ENCODE data around the gene ARSJ. TPM values are rescaled to one million over a fixed set of nuclear protein-coding genes. Genes with fewer than 3 reads are reported as not detected.

ARSJ gene
- total RNA-seq, 4 donors from 2014 or later = 0.15 to 0.67 (median 0.46) TPM

DNA sequence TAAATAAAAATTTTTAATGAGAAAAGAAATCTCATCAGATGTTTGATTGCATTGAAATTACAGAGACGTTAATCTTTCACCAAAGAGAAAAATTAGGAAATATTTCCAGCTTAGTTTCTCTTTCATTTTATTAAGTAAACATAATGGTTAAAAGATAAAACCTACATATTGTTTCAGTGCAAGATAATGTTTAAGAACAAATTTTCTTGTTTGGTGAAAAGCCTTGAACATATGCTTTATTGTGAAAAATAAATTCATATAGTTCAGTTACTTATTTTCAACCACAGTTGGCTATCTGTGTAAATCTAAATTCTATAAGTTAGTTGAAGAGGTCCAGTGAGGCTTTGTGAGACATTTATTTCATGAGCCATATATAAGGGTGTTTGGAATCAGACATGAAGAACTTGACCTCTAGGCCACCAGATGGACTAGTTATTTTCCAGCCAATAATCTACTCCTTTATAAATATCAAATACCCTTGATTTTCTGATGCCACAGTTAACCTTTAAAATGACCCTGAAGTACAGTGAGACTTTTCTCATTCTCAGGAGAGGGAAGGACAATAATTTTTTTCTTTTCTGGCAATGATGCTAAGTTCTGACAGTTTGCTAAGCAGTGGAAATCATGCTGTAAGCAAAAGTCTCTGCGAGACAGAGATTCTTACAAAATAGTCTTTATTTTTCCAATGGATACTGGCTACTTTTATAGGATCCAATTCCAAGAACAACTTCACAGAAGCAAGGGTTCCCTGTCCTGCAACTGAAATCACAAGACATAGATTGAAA is 2.5 kb downstream of the ARSJ start:
- no peak for DNase-seq
- in situ Hi-C loops (cut with MboI; ENCODE audit: low sequenced_read_pairs in 4 of 4) (no loop called here), intact Hi-C loops (cut with DNase I; ENCODE audit: low total_unique reads) (no loop called here)
- no peak for TF ChIP-seq POLR2A (IDR thresholded peaks at IDR 0.05)
- TF ChIP-seq, protein P1, sequence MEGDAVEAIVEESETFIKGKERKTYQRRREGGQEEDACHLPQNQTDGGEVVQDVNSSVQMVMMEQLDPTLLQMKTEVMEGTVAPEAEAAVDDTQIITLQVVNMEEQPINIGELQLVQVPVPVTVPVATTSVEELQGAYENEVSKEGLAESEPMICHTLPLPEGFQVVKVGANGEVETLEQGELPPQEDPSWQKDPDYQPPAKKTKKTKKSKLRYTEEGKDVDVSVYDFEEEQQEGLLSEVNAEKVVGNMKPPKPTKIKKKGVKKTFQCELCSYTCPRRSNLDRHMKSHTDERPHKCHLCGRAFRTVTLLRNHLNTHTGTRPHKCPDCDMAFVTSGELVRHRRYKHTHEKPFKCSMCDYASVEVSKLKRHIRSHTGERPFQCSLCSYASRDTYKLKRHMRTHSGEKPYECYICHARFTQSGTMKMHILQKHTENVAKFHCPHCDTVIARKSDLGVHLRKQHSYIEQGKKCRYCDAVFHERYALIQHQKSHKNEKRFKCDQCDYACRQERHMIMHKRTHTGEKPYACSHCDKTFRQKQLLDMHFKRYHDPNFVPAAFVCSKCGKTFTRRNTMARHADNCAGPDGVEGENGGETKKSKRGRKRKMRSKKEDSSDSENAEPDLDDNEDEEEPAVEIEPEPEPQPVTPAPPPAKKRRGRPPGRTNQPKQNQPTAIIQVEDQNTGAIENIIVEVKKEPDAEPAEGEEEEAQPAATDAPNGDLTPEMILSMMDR (IDR thresholded peaks at IDR 0.05 in 4 of 5, conservative IDR thresholded peaks at IDR 0.05 in 1 of 5) = no peak
- peaks cover 0 to 15% (median 6%) of the 10 kb centered on the region in 3 donors for H3K27me3 ChIP-seq
- no peak for ATAC-seq
- peak overlapping the region in 1 of 4 donors; percentile 54 for H3K27ac ChIP-seq
- H3K9me3 ChIP-seq = peaks cover 0 to 12% (median 0%) of the 10 kb centered on the region in 3 donors
- H3K4me3 ChIP-seq = peak overlapping the region in 3 of 4 donors; percentile 6 to 13 (median 8)
- peaks cover 0 to 9% of the 10 kb centered on the region in 2 donors for H3K4me1 ChIP-seq
- no peaks in the 10 kb centered on the region for H3K36me3 ChIP-seq

DNA sequence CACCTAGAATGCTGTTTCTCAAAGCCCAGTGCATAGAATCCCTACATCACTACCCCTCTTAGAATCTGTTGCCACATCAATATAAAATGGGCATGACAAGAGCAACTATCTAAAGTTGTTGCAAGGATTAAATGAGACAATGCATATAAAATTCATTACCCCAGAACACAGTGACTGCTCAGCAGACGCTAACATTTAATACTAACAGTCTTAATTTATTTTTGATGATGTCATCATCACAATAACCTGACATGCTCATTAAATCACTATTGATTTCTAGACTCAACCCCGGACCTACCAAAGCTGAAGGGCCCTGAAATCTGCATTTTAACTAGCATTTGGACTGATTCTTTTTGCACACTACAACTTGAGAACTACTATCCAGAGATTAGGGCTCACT is 3.9 kb downstream of the ARSJ start:
- Histone ChIP-seq H3K4me3 (no peak overlapping the region), H3K4me1 (peaks cover 0 to 8% of the 10 kb centered on the region in 2 donors), H3K9me3 (peaks cover 0 to 12% (median 0%) of the 10 kb centered on the region in 3 donors), H3K27ac (no peak overlapping the region), H3K27me3 (peaks cover 0 to 6% (median 2%) of the 10 kb centered on the region in 3 donors), H3K36me3 (no peaks in the 10 kb centered on the region)
- intact Hi-C loops (cut with DNase I; ENCODE audit: low total_unique reads) (no loop called here), in situ Hi-C loops (cut with MboI; ENCODE audit: low sequenced_read_pairs in 4 of 4) (no loop called here)
- no peak for ATAC-seq
- DNase-seq = no peak
- no peak for TF ChIP-seq POLR2A (IDR thresholded peaks at IDR 0.05)
- TF ChIP-seq, protein P1 (IDR thresholded peaks at IDR 0.05 in 4 of 5, conservative IDR thresholded peaks at IDR 0.05 in 1 of 5) = no peak

DNA sequence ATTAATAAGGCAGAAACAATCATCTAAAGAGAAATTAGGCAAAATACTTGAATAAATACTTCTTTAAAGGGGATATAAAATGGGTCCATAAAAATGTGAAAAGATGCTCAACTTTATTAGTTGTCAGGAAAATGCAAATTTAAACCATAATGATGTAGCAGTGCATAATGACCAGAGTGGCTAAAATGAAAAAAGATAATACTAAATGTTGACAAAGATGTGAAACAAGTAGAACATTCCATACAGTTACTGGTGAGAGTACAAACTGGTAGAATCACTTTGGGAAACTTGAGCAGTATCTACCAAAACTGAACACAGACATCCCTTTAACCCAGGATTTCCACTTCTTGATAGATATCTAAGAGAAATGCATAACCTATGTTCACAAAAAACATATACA is 5.0 kb downstream of the ARSJ start:
- intact Hi-C loops (cut with DNase I; ENCODE audit: low total_unique reads) (no loop called here), in situ Hi-C loops (cut with MboI; ENCODE audit: low sequenced_read_pairs in 4 of 4) (no loop called here)
- H3K4me1 ChIP-seq = no peaks in the 10 kb centered on the region
- DNase-seq (no peak), ATAC-seq (no peak)
- TF ChIP-seq, protein P1 (IDR thresholded peaks at IDR 0.05 in 4 of 5, conservative IDR thresholded peaks at IDR 0.05 in 1 of 5) = no peak
- no peak for TF ChIP-seq POLR2A (IDR thresholded peaks at IDR 0.05)
- no peak overlapping the region for H3K4me3 ChIP-seq
- no peaks in the 10 kb centered on the region for H3K36me3 ChIP-seq
- H3K27me3 ChIP-seq = peaks cover 0 to 4% (median 0%) of the 10 kb centered on the region in 3 donors
- H3K27ac ChIP-seq = no peak overlapping the region
- H3K9me3 ChIP-seq = peaks cover 0 to 12% (median 0%) of the 10 kb centered on the region in 3 donors

DNA sequence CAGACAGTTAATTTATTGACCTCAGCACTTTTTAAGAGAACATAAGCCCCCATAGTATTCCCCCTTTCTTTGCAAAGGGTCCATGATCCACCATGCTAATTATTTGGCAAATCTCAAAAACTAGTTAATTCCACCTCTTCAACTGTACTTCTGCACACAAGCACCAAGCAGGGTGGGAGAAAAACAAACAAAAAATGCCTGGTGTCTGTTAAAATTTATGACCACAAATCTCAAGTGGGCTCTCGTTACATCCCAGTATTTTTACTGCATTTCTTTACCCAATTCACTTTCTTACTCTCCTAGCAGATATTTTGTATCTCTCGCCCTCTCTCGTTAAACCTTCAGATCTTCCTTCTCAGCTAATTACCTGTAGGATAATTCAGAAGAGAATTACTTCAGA is 6.1 kb downstream of the ARSJ start:
- intact Hi-C loops (cut with DNase I; ENCODE audit: low total_unique reads) = no loop called here

More for the DNA sequence above, 6.1 kb downstream of the ARSJ start:
- Histone ChIP-seq H3K36me3 (no peaks in the 10 kb centered on the region), H3K9me3 (peaks cover 0 to 12% (median 0%) of the 10 kb centered on the region in 3 donors), H3K4me3 (no peak overlapping the region), H3K4me1 (no peaks in the 10 kb centered on the region), H3K27ac (no peak overlapping the region), H3K27me3 (no peaks in the 10 kb centered on the region)
- ATAC-seq (no peak), DNase-seq (no peak)
- TF ChIP-seq, protein P1 (IDR thresholded peaks at IDR 0.05 in 4 of 5, conservative IDR thresholded peaks at IDR 0.05 in 1 of 5) = no peak
- in situ Hi-C loops (cut with MboI; ENCODE audit: low sequenced_read_pairs in 4 of 4) = no loop called here
